K562 (cell line): ENCODE data around the gene KTN1. TPM values are rescaled to one million over a fixed set of nuclear protein-coding genes. Genes with fewer than 3 reads are reported as not detected.

Experiments used
- ATAC-seq: fragments of 200-7000 bp; cut with Tn5 transposase; 3 replicates; pipeline ENCODE4 v1.9.1; 2020; ENCODE audit warnings: moderate library complexity
- BruUV-seq: library from RNA; stranded (reverse); fragments of 400-500 nt; replicated peaks from 2 replicates; lab custom pipeline; 2021; lab: Mats Ljungman, UMichigan
- CTCF ChIA-PET: fragments of 300-600 bp; formaldehyde crosslinking; extraction: SDS; loops from one replicate; lab custom pipeline; 2021; ENCODE audit warnings: low intra/inter-chr PET ratio; lab: Yijun Ruan, JAX
- POLR2A ChIA-PET: fragments of 300-600, 350-650 bp; sonication (Branson Sonifier 250); formaldehyde crosslinking; extraction: SDS; loops from one replicate; lab custom pipeline; 2021; ENCODE audit warnings: antibody characterized with exemption, inconsistent platforms; lab: Yijun Ruan, JAX
- DNase-seq, 4 experiments: peaks; one replicate each; pipeline versions ENCODE4 v3.0.0 to v3.0.0-alpha.2; 2011 to 2018; ENCODE audit warnings: low spot score in 3 of 4, mixed read lengths in 3 of 4; ENCODE audit errors: extremely low read depth in 1 of 4
- FAIRE-seq: peaks from 2 replicates; lab custom pipeline; 2011; peaks lifted over from hg19 to GRCh38; lab: Jason Lieb, UNC
- H2AFZ ChIP-seq: 2 replicates; pipeline ENCODE4 v1.6.0; 2011; ENCODE audit warnings: low read depth, low read length, control low read depth, inconsistent platforms
- H3K27ac ChIP-seq: fragments of 200-600 bp; 3 replicates; pipeline ENCODE4 v1.8.0; 2011; ENCODE audit warnings: low read depth, mild to moderate bottlenecking, control low read depth, inconsistent platforms, low read length, moderate library complexity, mixed read lengths; ENCODE audit errors: extremely low read depth
- H3K27me3 ChIP-seq, 2 experiments: fragments of 300-600 bp in 1 of 2; 2 replicates in 1 of 2; 3 replicates in 1 of 2; pipeline versions ENCODE4 v1.6.0 to v1.8.0; 2011; ENCODE audit warnings: inconsistent platforms in 2 of 2, low read length in 2 of 2, mild to moderate bottlenecking in 1 of 2, mixed read lengths in 1 of 2, moderate library complexity in 1 of 2; ENCODE audit not compliant: control insufficient read depth in 2 of 2, insufficient read depth in 2 of 2
- H3K36me3 ChIP-seq: fragments of 300-600 bp; 3 replicates; pipeline ENCODE4 v1.8.0; 2011; ENCODE audit warnings: mild to moderate bottlenecking, low read length, inconsistent platforms; ENCODE audit not compliant: control insufficient read depth, insufficient read depth
- H3K4me1 ChIP-seq, 2 experiments: fragments of 200-600 bp in 1 of 2; replicated peaks in 1 of 2; 2 replicates in 1 of 2; 3 replicates in 1 of 2; pipeline versions ENCODE4 v1.5.1 to v1.8.0; 2011; ENCODE audit warnings: inconsistent platforms in 2 of 2, low read length in 2 of 2, mild to moderate bottlenecking in 1 of 2, mixed read lengths in 1 of 2, moderate library complexity in 1 of 2; ENCODE audit not compliant: control insufficient read depth in 2 of 2, insufficient read depth in 2 of 2
- H3K4me2 ChIP-seq: 2 replicates; pipeline ENCODE4 v1.6.1; 2011; ENCODE audit warnings: low read length, control low read depth, inconsistent platforms, mixed read lengths; ENCODE audit not compliant: insufficient read depth
- H3K4me3 ChIP-seq: fragments of 200-600 bp; sonication (generic), shearing (Covaris generic); 2 replicates; pipeline ENCODE4 v1.5.1; 2016; ENCODE audit warnings: control low read depth, inconsistent platforms
- H3K79me2 ChIP-seq: fragments of 200-600 bp; 3 replicates; pipeline ENCODE4 v1.8.0; 2011; ENCODE audit warnings: low read length, inconsistent platforms; ENCODE audit not compliant: control insufficient read depth, insufficient read depth
- H3K9ac ChIP-seq, 2 experiments: 2 replicates each; pipeline versions ENCODE4 v1.6.0 to v1.6.1; 2011; ENCODE audit warnings: low read depth in 2 of 2, low read length in 2 of 2, control low read depth in 1 of 2, inconsistent platforms in 1 of 2, mild to moderate bottlenecking in 1 of 2, mixed read lengths in 1 of 2; ENCODE audit not compliant: insufficient read depth in 1 of 2
- H3K9me1 ChIP-seq: one replicate; pipeline ENCODE4 v1.6.0; 2011; ENCODE audit warnings: inconsistent platforms, mild to moderate bottlenecking, low read length, moderate library complexity; ENCODE audit not compliant: control insufficient read depth, insufficient read depth
- H3K9me3 ChIP-seq: replicated peaks from 2 replicates; pipeline ENCODE4 v1.5.1; 2011; ENCODE audit warnings: low read depth, low read length, inconsistent platforms; ENCODE audit not compliant: control insufficient read depth, insufficient read depth
- H4K20me1 ChIP-seq: replicated peaks from 2 replicates; pipeline ENCODE4 v1.6.1; 2011; ENCODE audit warnings: low read length, inconsistent platforms, mixed read lengths; ENCODE audit not compliant: control insufficient read depth, insufficient read depth
- JUN ChIP-seq, 2 experiments: sonication (generic) in 1 of 2; formaldehyde crosslinking in 1 of 2; IDR thresholded peaks; 2 replicates each; pipeline versions ENCODE4 v1.6.1 to v1.8.0; 2012 to 2022; ENCODE audit warnings: borderline replicate concordance in 2 of 2, mild to moderate bottlenecking in 2 of 2, improper control_type of control experiment in 1 of 2, low read depth in 1 of 2, low read length in 1 of 2, missing genetic modification reagents in 1 of 2
- STAT5A ChIP-seq: IDR thresholded peaks from 2 replicates; pipeline ENCODE4 v1.6.1; 2012; ENCODE audit warnings: low read length, inconsistent platforms, borderline replicate concordance
- WGBS: fragments of 100-300 bp; shearing (Covaris generic); methylation state at CpG from one replicate; pipeline ENCODE4 v1.1.6; 2016; ENCODE audit warnings: low coverage, mixed read lengths; ENCODE audit not compliant: insufficient coverage; ENCODE audit errors: missing lambda C conversion rate; 5-methylcytosine and 5-hydroxymethylcytosine counted together
- in situ Hi-C: fragments of 300-500 bp; cut with MboI; formaldehyde crosslinking; loops from 4 replicates; pipeline ENCODE4 v1.15.0; 2018; ENCODE audit warnings: inconsistent platforms, mixed read lengths
- intact Hi-C: fragments of 100-400 bp; cut with micrococcal nuclease; formaldehyde crosslinking; loops from 2 replicates; pipeline ENCODE4 v1.14.2; 2022
- polyA plus RNA-seq, 8 experiments: library from polyadenylated mRNA; depleted of rRNA in 4 of 8; stranded (reverse) in 5 of 8; unstranded in 3 of 8; fragments of >200 nt; fragmentation: Nextera tagmentation in 2 of 8; fragmentation: Illumina TruSeq in 1 of 8; extraction: Ambion mirVana in 2 of 8; extraction: Trizol in 1 of 8; gene quantifications; 2 replicates each; pipeline versions ENCODE4 v1.2.1 to v1.2.3, GENCODE V29; 2011 to 2014; ENCODE audit warnings: inconsistent platforms in 1 of 8, missing spikeins in 1 of 8
- total RNA-seq, 7 experiments: library from RNA; depleted of rRNA in 6 of 7; stranded (reverse); fragments of >200 nt in 6 of 7; fragmentation: Illumina TruSeq in 2 of 7; extraction: Trizol in 2 of 7; gene quantifications; 2 replicates each; pipeline versions ENCODE4 v1.2.1 to v1.2.3, GENCODE V29; 2011 to 2021; ENCODE audit warnings: low replicate concordance in 1 of 7
- TF ChIP-seq, protein P1 (sequence below): fragments of 250-450 bp; sonication (Bioruptor Pico); IDR thresholded peaks from 2 replicates; pipeline ENCODE4 v1.9.0; 2021; ENCODE audit warnings: mild to moderate bottlenecking
- TF ChIP-seq, protein P2 (sequence below), 3 experiments: fragments of 200-800 bp in 1 of 3; sonication (Bioruptor generic) in 1 of 3; sonication (generic) in 1 of 3; formaldehyde crosslinking in 1 of 3; IDR thresholded peaks; 2 replicates each; pipeline versions ENCODE4 v1.6.1 to v1.8.0; 2016 to 2022; ENCODE audit warnings: mild to moderate bottlenecking in 2 of 3, missing compliant biosample characterization in 2 of 3, missing genetic modification characterization in 2 of 3, missing genetic modification reagents in 1 of 3

The KTN1 gene
- total and polyA plus RNA-seq, 9 of the 15 experiments (the other 6 are each of a cell fraction or from before 2014, with no cell fraction given) = 34.8 to 120 (median 63.6) TPM

DNA sequence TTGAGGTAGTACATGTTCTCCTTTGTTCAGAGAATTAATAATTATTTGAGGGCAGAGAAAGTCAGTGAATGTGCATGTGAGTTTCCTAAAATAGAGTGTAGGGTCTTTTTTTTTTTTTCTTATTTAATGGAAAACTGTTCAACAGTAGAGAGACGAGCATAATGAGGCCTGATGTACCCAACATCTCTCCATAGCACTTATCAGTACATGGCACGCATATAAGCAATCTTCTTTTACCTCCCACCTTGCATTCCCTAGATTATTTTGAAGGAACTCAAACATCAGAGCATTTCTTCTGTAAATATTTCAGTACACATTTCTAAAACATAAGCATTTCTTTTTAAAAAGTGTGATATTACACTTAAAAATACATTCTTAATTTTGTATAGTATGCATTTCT is 87.8 kb downstream of the KTN1 start:
- no peaks in the 10 kb centered on the region for H3K4me1 ChIP-seq
- H4K20me1 ChIP-seq = no peaks in the 10 kb centered on the region
- in situ Hi-C loops = no loop called here
- no peak for FAIRE-seq
- no peaks in the 10 kb centered on the region for H3K9me3 ChIP-seq
- TF ChIP-seq STAT5A (no peak), JUN (IDR thresholded peaks at IDR 0.05; ENCODE audit: borderline replicate concordance, low read depth, low read length) (no peak), JUN (CRISPR knock-in tag; IDR thresholded peaks at IDR 0.05; ENCODE audit: borderline replicate concordance) (no peak)
- TF ChIP-seq, protein P1, sequence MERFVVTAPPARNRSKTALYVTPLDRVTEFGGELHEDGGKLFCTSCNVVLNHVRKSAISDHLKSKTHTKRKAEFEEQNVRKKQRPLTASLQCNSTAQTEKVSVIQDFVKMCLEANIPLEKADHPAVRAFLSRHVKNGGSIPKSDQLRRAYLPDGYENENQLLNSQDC = no peak
- TF ChIP-seq, protein P2, sequence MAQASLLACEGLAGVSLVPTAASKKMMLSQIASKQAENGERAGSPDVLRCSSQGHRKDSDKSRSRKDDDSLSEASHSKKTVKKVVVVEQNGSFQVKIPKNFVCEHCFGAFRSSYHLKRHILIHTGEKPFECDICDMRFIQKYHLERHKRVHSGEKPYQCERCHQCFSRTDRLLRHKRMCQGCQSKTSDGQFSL (CRISPR knock-in tag; IDR thresholded peaks at IDR 0.05) = no peak
- TF ChIP-seq, protein P2 (tag; IDR thresholded peaks at IDR 0.05) = no peak
- POLR2A ChIA-PET = no interaction called here
- H3K4me2 ChIP-seq = no peak overlapping the region
- no peak for ATAC-seq
- H3K9ac ChIP-seq = no peak overlapping the region
- no TSS peak for BruUV-seq
- no peak overlapping the region for H3K27ac ChIP-seq
- peaks cover 45% of the 10 kb centered on the region; the same call in 2 of the 3 replicates for H3K36me3 ChIP-seq
- CTCF ChIA-PET = no interaction called here
- intact Hi-C loops = no loop called here
- no peak for DNase-seq
- no peak overlapping the region for H2AFZ ChIP-seq
- 36% methylated on average over 2 of the region's 2 CpGs for WGBS
- H3K9me1 ChIP-seq = no peaks in the 10 kb centered on the region
- H3K27me3 ChIP-seq = no peaks in the 10 kb centered on the region
- H3K79me2 ChIP-seq = no peaks in the 10 kb centered on the region
- H3K4me3 ChIP-seq = no peak overlapping the region
